Measurements from ENCODE around the gene ZFP62. TPM values are rescaled to one million over a fixed set of nuclear protein-coding genes. Genes with fewer than 3 reads are reported as not detected.

The ZFP62 gene
- total RNA-seq, 1 experiment from 2014 or later: 34.4 TPM

DNA sequence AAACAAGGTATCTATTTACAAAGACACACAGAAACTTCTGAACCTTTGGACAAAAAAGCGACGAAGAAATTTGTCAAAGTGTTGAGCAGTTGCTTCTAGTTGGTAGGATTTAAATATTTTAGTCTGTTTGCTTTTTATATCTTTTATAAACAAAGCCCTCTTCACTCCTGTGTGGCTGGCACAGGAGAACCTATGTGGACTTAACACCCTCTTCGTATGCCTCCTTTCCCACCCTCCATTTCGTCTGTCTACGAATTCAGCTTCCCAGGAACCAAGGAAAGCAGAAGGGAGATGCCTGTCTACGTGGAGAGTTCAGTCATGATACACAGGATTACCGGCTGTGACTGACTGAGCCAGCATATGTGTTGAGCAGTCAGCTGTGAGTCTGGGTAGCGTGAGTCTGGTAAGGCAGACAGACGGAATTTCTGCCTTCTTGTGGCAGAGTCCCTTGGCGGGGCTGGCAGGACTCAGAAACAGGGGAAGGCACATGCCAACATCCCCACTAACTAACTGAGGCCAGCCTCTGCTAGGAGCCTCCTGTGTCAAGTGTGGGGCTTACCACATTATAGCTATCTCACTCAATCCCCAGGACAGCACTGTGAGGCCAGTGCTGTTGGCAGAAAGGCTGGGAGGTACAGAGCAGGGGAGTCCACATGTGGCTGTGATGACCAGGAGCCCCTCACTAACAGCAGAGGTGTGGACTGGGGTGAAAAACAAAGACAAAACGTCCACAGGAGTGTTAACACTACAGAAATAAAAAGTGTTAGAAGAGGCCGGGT, 13.9 kb upstream of the ZFP62 start:
- Mint-ChIP-seq H3K9me3 (ENCODE audit: unreplicated experiment) (no peaks in the 10 kb centered on the region), H3K4me3 (ENCODE audit: unreplicated experiment) (no peak overlapping the region), H3K4me1 (ENCODE audit: low read depth, unreplicated experiment) (no peaks in the 10 kb centered on the region), H3K27ac (ENCODE audit: unreplicated experiment) (no peak overlapping the region), H3K27me3 (ENCODE audit: insufficient read depth, unreplicated experiment) (no peaks in the 10 kb centered on the region), H3K36me3 (ENCODE audit: insufficient read depth, unreplicated experiment) (peaks cover 5% of the 10 kb centered on the region)
- BruUV-seq (replicated peaks): no TSS peak
- ChIA-PET CTCF (no interaction called here), POLR2A (no interaction called here)
- DNase-seq: no peak
- H3K4me3 ChIP-seq (ENCODE audit: low read depth, low read length): no peak overlapping the region
- intact Hi-C loops (cut with micrococcal nuclease; ENCODE audit: unreplicated experiment): no loop called here
- H3K4me1 ChIP-seq: no peaks in the 10 kb centered on the region
- H3K9me3 ChIP-seq: no peaks in the 10 kb centered on the region
- no peaks in the 10 kb centered on the region for H3K36me3 ChIP-seq (ENCODE audit: control insufficient read depth, insufficient read depth, low read length)
- TF ChIP-seq, protein P1, sequence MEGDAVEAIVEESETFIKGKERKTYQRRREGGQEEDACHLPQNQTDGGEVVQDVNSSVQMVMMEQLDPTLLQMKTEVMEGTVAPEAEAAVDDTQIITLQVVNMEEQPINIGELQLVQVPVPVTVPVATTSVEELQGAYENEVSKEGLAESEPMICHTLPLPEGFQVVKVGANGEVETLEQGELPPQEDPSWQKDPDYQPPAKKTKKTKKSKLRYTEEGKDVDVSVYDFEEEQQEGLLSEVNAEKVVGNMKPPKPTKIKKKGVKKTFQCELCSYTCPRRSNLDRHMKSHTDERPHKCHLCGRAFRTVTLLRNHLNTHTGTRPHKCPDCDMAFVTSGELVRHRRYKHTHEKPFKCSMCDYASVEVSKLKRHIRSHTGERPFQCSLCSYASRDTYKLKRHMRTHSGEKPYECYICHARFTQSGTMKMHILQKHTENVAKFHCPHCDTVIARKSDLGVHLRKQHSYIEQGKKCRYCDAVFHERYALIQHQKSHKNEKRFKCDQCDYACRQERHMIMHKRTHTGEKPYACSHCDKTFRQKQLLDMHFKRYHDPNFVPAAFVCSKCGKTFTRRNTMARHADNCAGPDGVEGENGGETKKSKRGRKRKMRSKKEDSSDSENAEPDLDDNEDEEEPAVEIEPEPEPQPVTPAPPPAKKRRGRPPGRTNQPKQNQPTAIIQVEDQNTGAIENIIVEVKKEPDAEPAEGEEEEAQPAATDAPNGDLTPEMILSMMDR (IDR thresholded peaks at IDR 0.05; ENCODE audit: insufficient read depth in 1 of 2, low read depth in 1 of 2, low read length in 1 of 2, severe bottlenecking in 1 of 2, unreplicated experiment in 1 of 2): no peak
- H3K27me3 ChIP-seq (replicated peaks; ENCODE audit: control insufficient read depth, insufficient read depth, low read length): no peaks in the 10 kb centered on the region

- no TSS peak for BruUV-seq (replicated peaks)
- intact Hi-C loops (cut with micrococcal nuclease; ENCODE audit: unreplicated experiment): no loop called here
- no peak overlapping the region for H3K4me3 ChIP-seq (ENCODE audit: low read depth, low read length)
- H3K4me1 ChIP-seq: peaks cover 4% of the 10 kb centered on the region; the same call in 1 of the 2 replicates
- TF ChIP-seq, protein P1 (IDR thresholded peaks at IDR 0.05; ENCODE audit: insufficient read depth in 1 of 2, low read depth in 1 of 2, low read length in 1 of 2, severe bottlenecking in 1 of 2, unreplicated experiment in 1 of 2): no peak
- POLR2A ChIA-PET: no interaction called here
- Mint-ChIP-seq H3K36me3 (ENCODE audit: insufficient read depth, unreplicated experiment) (peaks cover 5% of the 10 kb centered on the region), H3K4me1 (ENCODE audit: low read depth, unreplicated experiment) (peaks cover 5% of the 10 kb centered on the region), H3K9me3 (ENCODE audit: unreplicated experiment) (no peaks in the 10 kb centered on the region), H3K27me3 (ENCODE audit: insufficient read depth, unreplicated experiment) (no peaks in the 10 kb centered on the region), H3K27ac (ENCODE audit: unreplicated experiment) (no peak overlapping the region), H3K4me3 (ENCODE audit: unreplicated experiment) (no peak overlapping the region)
- no peaks in the 10 kb centered on the region for H3K36me3 ChIP-seq (ENCODE audit: control insufficient read depth, insufficient read depth, low read length)
- H3K9me3 ChIP-seq: no peaks in the 10 kb centered on the region
- DNase-seq: no peak
- CTCF ChIA-PET: no interaction called here
- no peaks in the 10 kb centered on the region for H3K27me3 ChIP-seq (replicated peaks; ENCODE audit: control insufficient read depth, insufficient read depth, low read length)
Observed at GRCh38 chr5:180873615-180874520, 12.8 kb upstream of the ZFP62 start.

DNA sequence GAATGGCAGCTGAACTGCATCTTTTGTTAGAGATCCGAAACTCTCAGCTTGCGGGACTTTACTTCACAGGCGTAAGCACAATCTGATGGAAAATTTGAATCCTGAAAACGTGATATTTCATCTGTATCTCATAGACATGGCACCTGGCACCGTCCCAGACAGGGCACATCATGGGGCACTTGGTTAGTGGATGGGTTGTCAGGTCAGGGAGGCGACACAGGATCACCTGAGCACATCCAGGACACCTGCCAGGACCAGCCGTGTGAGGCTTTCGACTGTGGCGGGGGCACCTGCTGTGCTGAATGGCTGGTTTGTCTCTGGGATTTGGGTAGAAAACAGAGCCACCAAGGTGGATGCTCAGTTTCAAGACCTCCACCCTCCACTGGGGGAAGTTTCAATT, 11.3 kb upstream of the ZFP62 start:
- no peaks in the 10 kb centered on the region for H3K36me3 ChIP-seq (ENCODE audit: control insufficient read depth, insufficient read depth, low read length)
- no peaks in the 10 kb centered on the region for H3K27me3 ChIP-seq (replicated peaks; ENCODE audit: control insufficient read depth, insufficient read depth, low read length)
- H3K4me1 ChIP-seq: peaks cover 6% of the 10 kb centered on the region; the same call in 1 of the 2 replicates
- CTCF ChIA-PET: no interaction called here
- no peaks in the 10 kb centered on the region for H3K9me3 Mint-ChIP-seq (ENCODE audit: unreplicated experiment)
- no peak for DNase-seq
- H3K4me3 ChIP-seq (ENCODE audit: low read depth, low read length): no peak overlapping the region
- H3K4me3 Mint-ChIP-seq (ENCODE audit: unreplicated experiment): no peak overlapping the region
- H3K36me3 Mint-ChIP-seq (ENCODE audit: insufficient read depth, unreplicated experiment): no peaks in the 10 kb centered on the region
- intact Hi-C loops (cut with micrococcal nuclease; ENCODE audit: unreplicated experiment): no loop called here
- H3K27me3 Mint-ChIP-seq (ENCODE audit: insufficient read depth, unreplicated experiment): no peaks in the 10 kb centered on the region
- peaks cover 8% of the 10 kb centered on the region for H3K4me1 Mint-ChIP-seq (ENCODE audit: low read depth, unreplicated experiment)
- POLR2A ChIA-PET: no interaction called here
- no peaks in the 10 kb centered on the region for H3K9me3 ChIP-seq
- TF ChIP-seq, protein P1 (IDR thresholded peaks at IDR 0.05; ENCODE audit: insufficient read depth in 1 of 2, low read depth in 1 of 2, low read length in 1 of 2, severe bottlenecking in 1 of 2, unreplicated experiment in 1 of 2): no peak
- H3K27ac Mint-ChIP-seq (ENCODE audit: unreplicated experiment): no peak overlapping the region
- BruUV-seq (replicated peaks): no TSS peak

Data from Caco-2 (cell line).